Measurements from ENCODE around the gene REG4.

DNA sequence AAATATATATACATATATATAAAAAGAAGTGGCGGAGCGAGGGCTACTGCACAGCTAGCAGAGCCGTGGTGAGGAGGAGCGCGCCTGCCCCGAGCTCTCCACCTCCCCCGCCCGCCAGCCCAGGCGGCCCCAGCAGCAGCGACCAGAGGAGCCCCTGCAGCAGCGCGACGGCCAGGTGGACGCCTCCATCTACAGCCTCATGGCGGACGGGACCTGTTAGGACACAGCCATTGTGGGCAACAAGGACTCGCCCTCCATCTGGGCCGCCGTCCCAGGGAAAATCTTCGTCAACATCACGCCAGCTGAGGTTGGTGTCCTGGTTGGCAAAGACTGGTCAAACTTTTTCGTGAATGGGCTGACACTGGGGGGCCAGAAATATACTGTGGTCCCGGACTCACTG is 41.9 kb upstream of the REG4 start:
- TF ChIP-seq CTCF (IDR thresholded peaks at IDR 0.05; ENCODE audit: low read depth, low read length) (no peak), POLR2A (IDR thresholded peaks at IDR 0.05; ENCODE audit: extremely low read depth, insufficient read length) (no peak), MYC (IDR thresholded peaks at IDR 0.05; ENCODE audit: low read depth, low read length) (no peak), MAX (IDR thresholded peaks at IDR 0.05; ENCODE audit: low read depth, low read length) (no peak)

Data from NB4 (cell line).